Stimulated activated CD8-positive, alpha-beta memory T cell treated with anti-CD3 and anti-CD28 coated beads, Interleukin-15, amount 100 ng/mL, for 4 hours (primary cell): ENCODE results near the gene UNC5C.

Experiments
- DNase-seq, 2 donors: peaks; one replicate each; pipeline ENCODE4 v3.0.0-alpha.2; 2020; ENCODE audit warnings: low read depth in 2 of 2

The UNC5C gene

GRCh38 chr4:95129821-95130311 is 418.9 kb downstream of the UNC5C start:
- DNase-seq: no peak

GRCh38 chr4:95129031-95129430 is 419.7 kb downstream of the UNC5C start:
- DNase-seq: no peak

GRCh38 chr4:95124906-95125504 is 423.8 kb downstream of the UNC5C start:
- no peak for DNase-seq

GRCh38 chr4:95122001-95122400 is 426.8 kb downstream of the UNC5C start:
- DNase-seq: no peak

GRCh38 chr4:95120456-95120855 is 428.3 kb downstream of the UNC5C start:
- DNase-seq: no peak

GRCh38 chr4:95118497-95118896 is 430.3 kb downstream of the UNC5C start:
- no peak for DNase-seq

GRCh38 chr4:95114521-95114920 is 434.3 kb downstream of the UNC5C start:
- no peak for DNase-seq
